Caco-2 (cell line): Measurements from ENCODE around the gene PAPOLB. TPM values are rescaled to one million over a fixed set of nuclear protein-coding genes. Genes with fewer than 3 reads are reported as not detected.

Experiments
- BruUV-seq: library from RNA; stranded (reverse); fragments of 400-500 nt; replicated peaks from 2 replicates; lab custom pipeline; 2021; lab: Mats Ljungman, UMichigan
- CTCF ChIA-PET: fragments of 300-600 bp; sonication (Branson Sonifier 250); formaldehyde crosslinking; loops from one replicate; lab custom pipeline; 2022; ENCODE audit warnings: antibody characterized with exemption; lab: Charles Lee
- POLR2A ChIA-PET: fragments of 300-600 bp; sonication (Branson Sonifier 250); formaldehyde crosslinking; loops from one replicate; lab custom pipeline; 2022; ENCODE audit warnings: antibody characterized with exemption; lab: Charles Lee
- DNase-seq, 2 experiments: peaks; one replicate each; pipeline versions ENCODE4 v3.0.0 to v3.0.0-alpha.2; 2020 to 2022
- H3K27me3 ChIP-seq: replicated peaks from 2 replicates; pipeline ENCODE4 v1.6.0; 2011; ENCODE audit warnings: low read length; ENCODE audit not compliant: control insufficient read depth, insufficient read depth
- H3K36me3 ChIP-seq: 2 replicates; pipeline ENCODE4 v1.5.1; 2011; ENCODE audit warnings: low read length; ENCODE audit not compliant: control insufficient read depth, insufficient read depth
- H3K4me1 ChIP-seq: fragments of 250-450 bp; sonication (Bioruptor Pico); 2 replicates; pipeline ENCODE4 v1.5.1; 2020; ENCODE audit warnings: mild to moderate bottlenecking
- H3K4me3 ChIP-seq: 2 replicates; pipeline ENCODE4 v1.5.1; 2011; ENCODE audit warnings: low read depth, mild to moderate bottlenecking, control low read depth, low read length
- H3K9me3 ChIP-seq: fragments of 250-450 bp; sonication (Bioruptor Pico); 2 replicates; pipeline ENCODE4 v1.5.1; 2020; ENCODE audit warnings: mild to moderate bottlenecking, moderate library complexity
- H3K27ac Mint-ChIP-seq: one replicate; pipeline ENCODE4 v1.8.0; 2022; ENCODE audit warnings: mixed read lengths; ENCODE audit not compliant: unreplicated experiment
- H3K27me3 Mint-ChIP-seq: one replicate; pipeline ENCODE4 v1.8.0; 2022; ENCODE audit warnings: mixed read lengths; ENCODE audit not compliant: insufficient read depth, unreplicated experiment
- H3K36me3 Mint-ChIP-seq: one replicate; pipeline ENCODE4 v1.8.0; 2022; ENCODE audit warnings: mild to moderate bottlenecking, mixed read lengths; ENCODE audit not compliant: insufficient read depth, unreplicated experiment
- H3K4me1 Mint-ChIP-seq: one replicate; pipeline ENCODE4 v1.8.0; 2022; ENCODE audit warnings: low read depth, mixed read lengths; ENCODE audit not compliant: unreplicated experiment
- H3K4me3 Mint-ChIP-seq: one replicate; pipeline ENCODE4 v1.8.0; 2022; ENCODE audit warnings: mild to moderate bottlenecking, moderate library complexity, mixed read lengths; ENCODE audit not compliant: unreplicated experiment
- H3K9me3 Mint-ChIP-seq: one replicate; pipeline ENCODE4 v1.8.0; 2022; ENCODE audit warnings: mixed read lengths; ENCODE audit not compliant: unreplicated experiment
- intact Hi-C: fragments of 100-400 bp; cut with micrococcal nuclease; formaldehyde crosslinking; loops from one replicate; pipeline ENCODE4 v1.10.0; 2022; ENCODE audit not compliant: unreplicated experiment
- total RNA-seq: library from RNA; stranded (reverse); gene quantifications from 2 replicates; pipeline ENCODE4 v1.2.3, GENCODE V29; 2022
- TF ChIP-seq, protein P1 (sequence below), 2 experiments: fragments of 200-600 bp in 1 of 2; IDR thresholded peaks; 1 replicate in 1 of 2; 2 replicates in 1 of 2; pipeline versions ENCODE4 v1.5.1 to v1.8.0; 2011 to 2022; ENCODE audit warnings: antibody characterized with exemption in 1 of 2, control low read depth in 1 of 2, inconsistent platforms in 1 of 2, low read depth in 1 of 2, low read length in 1 of 2, mild to moderate bottlenecking in 1 of 2, moderate library complexity in 1 of 2; ENCODE audit not compliant: insufficient read depth in 1 of 2, severe bottlenecking in 1 of 2, unreplicated experiment in 1 of 2

PAPOLB gene
- total RNA-seq, 1 experiment from 2014 or later: not detected

DNA sequence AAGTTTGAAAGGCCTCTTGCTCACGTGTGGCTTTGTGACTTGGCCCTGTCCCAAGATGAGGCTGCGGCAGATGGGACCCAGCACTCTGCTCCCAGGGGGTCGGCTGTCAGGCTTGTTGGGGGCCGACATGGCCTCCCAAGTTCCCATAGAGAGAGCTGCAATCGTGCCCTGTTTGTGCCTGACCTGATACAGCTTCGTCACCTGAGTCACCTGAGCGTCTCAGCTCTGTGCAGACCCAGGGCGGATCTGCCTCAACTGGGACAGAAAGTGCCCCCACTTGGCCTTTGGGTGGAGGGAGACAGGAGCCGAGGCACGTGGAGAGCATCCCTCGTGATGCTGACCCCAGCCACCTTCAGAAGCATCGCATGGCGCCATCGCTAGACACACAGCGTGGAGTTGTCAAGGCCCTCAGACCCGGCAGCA lies 21.7 kb downstream of the PAPOLB start:
- no peaks in the 10 kb centered on the region for H3K9me3 ChIP-seq
- no peaks in the 10 kb centered on the region for H3K4me1 ChIP-seq
- no TSS peak for BruUV-seq
- H3K27me3 ChIP-seq: no peaks in the 10 kb centered on the region
- H3K36me3 ChIP-seq: no peaks in the 10 kb centered on the region
- Mint-ChIP-seq H3K36me3 (no peaks in the 10 kb centered on the region), H3K4me1 (no peaks in the 10 kb centered on the region), H3K9me3 (no peaks in the 10 kb centered on the region), H3K27ac (no peak overlapping the region), H3K27me3 (no peaks in the 10 kb centered on the region), H3K4me3 (no peak overlapping the region)
- TF ChIP-seq, protein P1, sequence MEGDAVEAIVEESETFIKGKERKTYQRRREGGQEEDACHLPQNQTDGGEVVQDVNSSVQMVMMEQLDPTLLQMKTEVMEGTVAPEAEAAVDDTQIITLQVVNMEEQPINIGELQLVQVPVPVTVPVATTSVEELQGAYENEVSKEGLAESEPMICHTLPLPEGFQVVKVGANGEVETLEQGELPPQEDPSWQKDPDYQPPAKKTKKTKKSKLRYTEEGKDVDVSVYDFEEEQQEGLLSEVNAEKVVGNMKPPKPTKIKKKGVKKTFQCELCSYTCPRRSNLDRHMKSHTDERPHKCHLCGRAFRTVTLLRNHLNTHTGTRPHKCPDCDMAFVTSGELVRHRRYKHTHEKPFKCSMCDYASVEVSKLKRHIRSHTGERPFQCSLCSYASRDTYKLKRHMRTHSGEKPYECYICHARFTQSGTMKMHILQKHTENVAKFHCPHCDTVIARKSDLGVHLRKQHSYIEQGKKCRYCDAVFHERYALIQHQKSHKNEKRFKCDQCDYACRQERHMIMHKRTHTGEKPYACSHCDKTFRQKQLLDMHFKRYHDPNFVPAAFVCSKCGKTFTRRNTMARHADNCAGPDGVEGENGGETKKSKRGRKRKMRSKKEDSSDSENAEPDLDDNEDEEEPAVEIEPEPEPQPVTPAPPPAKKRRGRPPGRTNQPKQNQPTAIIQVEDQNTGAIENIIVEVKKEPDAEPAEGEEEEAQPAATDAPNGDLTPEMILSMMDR (IDR thresholded peaks at IDR 0.05; ENCODE audit: insufficient read depth in 1 of 2, low read depth in 1 of 2, low read length in 1 of 2, severe bottlenecking in 1 of 2, unreplicated experiment in 1 of 2): no peak
- ChIA-PET CTCF (no interaction called here), POLR2A (no interaction called here)
- intact Hi-C loops: loop anchor here (10.0 kb wide), 1 partner anchor 125 kb away; no protein-coding TSS in a partner anchor
- DNase-seq: no peak
- no peak overlapping the region for H3K4me3 ChIP-seq

DNA sequence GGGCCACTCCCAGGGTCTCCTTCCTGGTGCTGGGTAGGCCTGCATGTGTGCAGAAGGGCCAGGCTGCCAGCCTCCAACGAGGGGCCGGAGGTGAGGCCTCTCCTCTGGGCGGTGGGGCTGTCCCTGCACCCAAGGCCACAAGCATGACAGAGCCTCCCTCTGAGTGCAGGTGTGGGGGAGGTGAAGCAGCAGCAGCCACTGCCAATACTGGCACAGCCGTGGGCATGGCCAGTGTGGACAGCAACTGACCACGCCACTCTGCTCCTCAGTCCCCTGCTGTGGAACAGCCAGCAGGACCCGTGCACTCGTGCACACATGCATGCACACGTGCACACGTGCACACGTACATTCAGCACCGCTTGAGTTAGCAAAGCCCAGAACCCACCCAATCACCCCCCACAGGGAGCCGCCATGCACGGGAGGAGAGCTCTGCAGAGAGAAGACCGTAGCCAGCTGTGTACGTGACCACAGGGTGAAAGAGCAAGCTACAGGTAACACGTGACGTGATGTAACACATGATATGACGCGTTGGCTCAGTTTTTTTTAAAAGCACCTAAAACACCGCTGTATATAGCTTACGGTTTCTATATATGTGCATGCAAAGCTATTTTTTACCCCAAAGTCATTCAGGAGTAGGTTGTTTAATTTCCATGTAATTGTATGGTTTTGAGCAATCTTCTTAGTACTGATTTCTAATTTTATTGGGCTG lies 23.1 kb downstream of the PAPOLB start:
- Histone ChIP-seq H3K27me3 (no peaks in the 10 kb centered on the region), H3K36me3 (no peaks in the 10 kb centered on the region), H3K4me3 (no peak overlapping the region), H3K9me3 (no peaks in the 10 kb centered on the region), H3K4me1 (no peaks in the 10 kb centered on the region)
- no peaks in the 10 kb centered on the region for H3K27me3 Mint-ChIP-seq
- H3K27ac Mint-ChIP-seq: no peak overlapping the region
- no peaks in the 10 kb centered on the region for H3K4me1 Mint-ChIP-seq
- DNase-seq: no peak
- CTCF ChIA-PET: no interaction called here
- H3K9me3 Mint-ChIP-seq: no peaks in the 10 kb centered on the region
- POLR2A ChIA-PET: no interaction called here
- no peak overlapping the region for H3K4me3 Mint-ChIP-seq
- TF ChIP-seq, protein P1 (IDR thresholded peaks at IDR 0.05; ENCODE audit: insufficient read depth in 1 of 2, low read depth in 1 of 2, low read length in 1 of 2, severe bottlenecking in 1 of 2, unreplicated experiment in 1 of 2): no peak
- intact Hi-C loops: no loop called here
- no peaks in the 10 kb centered on the region for H3K36me3 Mint-ChIP-seq
- BruUV-seq: no TSS peak

DNA sequence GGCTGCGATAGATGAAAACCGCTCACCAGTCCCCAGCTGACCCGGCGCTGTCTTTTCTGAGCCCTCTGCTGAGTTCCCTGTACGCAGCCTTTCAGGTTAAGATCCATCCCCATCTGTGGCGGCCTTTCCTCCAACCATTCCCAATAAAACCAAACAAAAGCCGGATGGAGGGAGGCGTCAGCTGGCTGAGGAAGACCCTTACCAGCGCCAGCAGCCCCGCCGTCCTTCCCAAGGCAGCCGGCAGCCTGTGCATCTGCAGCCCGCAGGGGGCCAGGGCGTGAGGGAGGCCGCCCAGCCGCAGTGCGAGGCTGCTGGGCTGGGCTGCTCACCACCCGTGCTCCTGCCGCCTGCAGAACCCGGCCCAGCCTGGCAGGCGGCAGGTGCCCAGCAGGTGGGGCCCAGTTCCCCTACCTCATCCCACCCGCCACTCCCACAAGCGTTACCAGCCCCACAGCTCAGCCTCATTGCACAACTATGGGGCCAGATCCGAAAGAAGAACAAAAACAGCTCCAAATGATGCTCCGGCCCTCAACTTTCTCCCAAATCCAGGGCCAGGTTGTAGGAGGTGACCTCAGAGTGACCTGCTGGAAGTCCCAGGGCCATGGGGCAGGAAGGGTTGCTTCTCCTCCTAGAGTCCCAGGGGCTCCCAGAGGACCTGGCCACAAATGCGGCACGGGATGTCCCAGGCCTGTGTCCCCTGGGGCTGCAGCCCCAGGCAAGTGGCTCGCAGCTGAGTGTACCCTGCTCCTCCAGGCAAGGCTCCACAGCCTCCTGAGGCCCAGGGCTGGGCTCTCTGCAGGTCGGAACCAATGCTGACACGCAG lies 23.8 kb downstream of the PAPOLB start:
- Mint-ChIP-seq H3K27me3 (no peaks in the 10 kb centered on the region), H3K36me3 (no peaks in the 10 kb centered on the region), H3K27ac (no peak overlapping the region), H3K9me3 (no peaks in the 10 kb centered on the region), H3K4me1 (no peaks in the 10 kb centered on the region), H3K4me3 (no peak overlapping the region)
- BruUV-seq: no TSS peak
- H3K4me3 ChIP-seq: no peak overlapping the region
- TF ChIP-seq, protein P1 (IDR thresholded peaks at IDR 0.05; ENCODE audit: insufficient read depth in 1 of 2, low read depth in 1 of 2, low read length in 1 of 2, severe bottlenecking in 1 of 2, unreplicated experiment in 1 of 2): no peak
- no peaks in the 10 kb centered on the region for H3K27me3 ChIP-seq
- DNase-seq: no peak
- ChIA-PET POLR2A (no interaction called here), CTCF (no interaction called here)
- no peaks in the 10 kb centered on the region for H3K36me3 ChIP-seq
- no peaks in the 10 kb centered on the region for H3K4me1 ChIP-seq
- H3K9me3 ChIP-seq: no peaks in the 10 kb centered on the region
- intact Hi-C loops: no loop called here
